H1 (cell line): ENCODE results near the gene WDR27.

Source experiments
- ASH2L ChIP-seq: fragments of 200-600, 300-600 bp; sonication (generic); IDR thresholded peaks from one replicate; pipeline ENCODE4 v1.7.1; 2017; ENCODE audit warnings: low read length
- ATF3 ChIP-seq: IDR thresholded peaks from 2 replicates; pipeline ENCODE4 v1.6.1; 2011; ENCODE audit warnings: low read depth, mild to moderate bottlenecking, low read length; ENCODE audit not compliant: insufficient read depth
- CBX5 ChIP-seq: fragments of 300-800, 300-1000 bp; sonication (generic); IDR thresholded peaks from 2 replicates; pipeline ENCODE4 v1.7.1; 2016; ENCODE audit warnings: antibody characterized with exemption, low read length, low read depth
- CBX8 ChIP-seq: fragments of 300-800, 300-1000 bp; sonication (generic); IDR thresholded peaks from 2 replicates; pipeline ENCODE4 v1.7.1; 2016; ENCODE audit warnings: low read depth, low read length, borderline replicate concordance
- CTCF ChIP-seq, 3 experiments: IDR thresholded peaks; 1 replicate in 2 of 3; 2 replicates in 1 of 3; pipeline versions ENCODE4 v1.5.1 to v1.6.1; 2011; ENCODE audit warnings: low read length in 3 of 3, mild to moderate bottlenecking in 3 of 3, inconsistent platforms in 2 of 3, low read depth in 1 of 3, moderate library complexity in 1 of 3; ENCODE audit not compliant: insufficient read depth in 1 of 3; ENCODE audit errors: control extremely low read depth in 1 of 3
- EZH2 ChIP-seq: fragments of 200-600 bp; sonication (generic); IDR thresholded peaks from 2 replicates; pipeline ENCODE4 v1.7.1; 2012; ENCODE audit warnings: low read depth, mild to moderate bottlenecking, moderate library complexity, low read length, inconsistent platforms; ENCODE audit not compliant: severe bottlenecking
- JUN ChIP-seq: IDR thresholded peaks from 2 replicates; pipeline ENCODE4 v1.6.1; 2011; ENCODE audit warnings: low read depth, mild to moderate bottlenecking, improper control_type of control experiment, low read length
- MAFK ChIP-seq: IDR thresholded peaks from 2 replicates; pipeline ENCODE4 v1.6.1; 2012; ENCODE audit warnings: low read depth, mild to moderate bottlenecking, improper control_type of control experiment, low read length
- POLR2A ChIP-seq, 2 experiments: IDR thresholded peaks; 1 replicate in 1 of 2; 2 replicates in 1 of 2; pipeline ENCODE4 v1.6.1; 2011; ENCODE audit warnings: low read depth in 2 of 2, low read length in 2 of 2, mild to moderate bottlenecking in 2 of 2; ENCODE audit errors: control extremely low read depth in 1 of 2
- SRF ChIP-seq: IDR thresholded peaks from 2 replicates; pipeline ENCODE4 v1.6.1; 2011; ENCODE audit warnings: mild to moderate bottlenecking, low read depth, low read length, moderate library complexity
- TAF1 ChIP-seq: IDR thresholded peaks from 2 replicates; pipeline ENCODE4 v1.6.1; 2011; ENCODE audit warnings: mild to moderate bottlenecking, low read depth, low read length
- ZNF274 ChIP-seq: IDR thresholded peaks from 2 replicates; pipeline ENCODE4 v1.7.0; 2012; ENCODE audit warnings: low read length, borderline replicate concordance; ENCODE audit errors: extremely low read depth
- TF ChIP-seq, protein P1 (sequence below): IDR thresholded peaks from 2 replicates; pipeline ENCODE4 v1.6.1; 2012; ENCODE audit warnings: inconsistent platforms

DNA sequence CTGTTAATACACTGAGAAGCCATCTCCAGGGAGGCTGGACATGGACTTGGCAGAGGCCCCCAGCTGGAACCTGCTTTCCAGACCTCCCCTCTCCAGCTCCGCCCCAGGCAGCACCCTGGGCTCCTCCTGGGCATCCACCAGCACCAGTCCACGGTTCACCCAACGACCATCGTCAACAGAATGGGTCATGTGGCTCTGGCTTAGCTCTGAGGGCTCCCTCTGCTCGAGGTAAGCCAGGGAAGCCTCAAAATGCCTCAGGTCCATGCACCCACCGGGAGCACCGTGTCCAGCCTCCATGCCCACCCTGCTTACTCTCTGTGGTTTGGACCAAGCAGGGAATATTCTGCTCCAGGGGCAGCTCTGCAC is 40.5 kb downstream of the WDR27 start:
- no peak for TF ChIP-seq CBX5
- TF ChIP-seq ZNF274 = no peak
- no peak for TF ChIP-seq POLR2A (IDR thresholded peaks at IDR 0.05; ENCODE audit: control extremely low read depth in 1 of 2, low read depth in 2 of 2, low read length in 2 of 2)
- TF ChIP-seq EZH2 = no peak
- TF ChIP-seq CTCF (IDR thresholded peaks at IDR 0.05; ENCODE audit: control extremely low read depth in 1 of 3, insufficient read depth in 1 of 3, low read depth in 1 of 3, low read length in 3 of 3) = no peak
- no peak for TF ChIP-seq SRF
- no peak for TF ChIP-seq ASH2L
- TF ChIP-seq JUN = no peak
- TF ChIP-seq TAF1 = no peak
- TF ChIP-seq CBX8 = no peak
- TF ChIP-seq MAFK = no peak
- TF ChIP-seq ATF3 = no peak
- TF ChIP-seq, protein P1, sequence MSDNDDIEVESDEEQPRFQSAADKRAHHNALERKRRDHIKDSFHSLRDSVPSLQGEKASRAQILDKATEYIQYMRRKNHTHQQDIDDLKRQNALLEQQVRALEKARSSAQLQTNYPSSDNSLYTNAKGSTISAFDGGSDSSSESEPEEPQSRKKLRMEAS = no peak
